ENCODE results near the gene KCNK18.
A peak's percentile ranks its signal among the peaks of the same experiment; 100 is the strongest.
"Not testable (repeated sequence)": the region's sequence is repeated elsewhere in the genome, so short reads cannot be mapped to it uniquely, and the experiment has no call there.

Gene KCNK18

GRCh38 chr10:117170244-117170643 lies 27.0 kb upstream of the KCNK18 start:
- DNase-seq (ENCODE audit: low read depth) = no peak

- DNase-seq (ENCODE audit: low read depth) = peak; percentile 71
These were observed 22.7 kb upstream of the KCNK18 start for GRCh38 chr10:117174439-117175214.

GRCh38 chr10:117175215-117175900 lies 21.9 kb upstream of the KCNK18 start:
- DNase-seq (ENCODE audit: low read depth) = no peak

GRCh38 chr10:117175901-117176534 lies 21.3 kb upstream of the KCNK18 start:
- DNase-seq (ENCODE audit: low read depth) = peak; percentile 58

GRCh38 chr10:117178190-117178589 lies 19.1 kb upstream of the KCNK18 start:
- no peak for DNase-seq (ENCODE audit: low read depth)

GRCh38 chr10:117184296-117184695 lies 13.0 kb upstream of the KCNK18 start:
- no peak for DNase-seq (ENCODE audit: low read depth)

GRCh38 chr10:117184821-117185220 lies 12.5 kb upstream of the KCNK18 start:
- DNase-seq (ENCODE audit: low read depth) = no peak

- not testable (repeated sequence) for DNase-seq (ENCODE audit: low read depth)
These were observed 11.5 kb upstream of the KCNK18 start for GRCh38 chr10:117185817-117186216.

- DNase-seq (ENCODE audit: low read depth) = no peak
These were observed 10.3 kb upstream of the KCNK18 start for GRCh38 chr10:117186832-117187615.

- DNase-seq (ENCODE audit: low read depth) = no peak
These were observed 8.9 kb upstream of the KCNK18 start for GRCh38 chr10:117188371-117188770.

GRCh38 chr10:117189557-117189956 lies 7.7 kb upstream of the KCNK18 start:
- DNase-seq (ENCODE audit: low read depth) = no peak

GRCh38 chr10:117198088-117198487 lies 799 bp downstream of the KCNK18 start:
- no peak for DNase-seq (ENCODE audit: low read depth)

- DNase-seq (ENCODE audit: low read depth) = no peak
These were observed 4.5 kb downstream of the KCNK18 start for GRCh38 chr10:117201826-117202225.

- no peak for DNase-seq (ENCODE audit: low read depth)
These were observed 7.0 kb downstream of the KCNK18 start for GRCh38 chr10:117204316-117204715.

GRCh38 chr10:117212176-117212575 lies 14.9 kb downstream of the KCNK18 start:
- DNase-seq (ENCODE audit: low read depth) = no peak

GRCh38 chr10:117214401-117214800 lies 17.1 kb downstream of the KCNK18 start:
- DNase-seq (ENCODE audit: low read depth) = no peak

- no peak for DNase-seq (ENCODE audit: low read depth)
These were observed 17.8 kb downstream of the KCNK18 start for GRCh38 chr10:117215079-117215478.

GRCh38 chr10:117216028-117216427 lies 18.7 kb downstream of the KCNK18 start:
- no peak for DNase-seq (ENCODE audit: low read depth)

GRCh38 chr10:117216611-117217195 lies 19.4 kb downstream of the KCNK18 start:
- peak; percentile 54 for DNase-seq (ENCODE audit: low read depth)

- no peak for DNase-seq (ENCODE audit: low read depth)
These were observed 20.0 kb downstream of the KCNK18 start for GRCh38 chr10:117217196-117217761.

GRCh38 chr10:117218654-117219053 lies 21.4 kb downstream of the KCNK18 start:
- DNase-seq (ENCODE audit: low read depth) = no peak

All from T follicular helper cell (primary cell).